AG04449 (cell line): Measurements from ENCODE around the gene EEPD1.
A peak's percentile ranks its signal among the peaks of the same experiment; 100 is the strongest.

ENCODE experiments used
- CTCF ChIA-PET: fragments of 350-600 bp; formaldehyde crosslinking; extraction: SDS; loops from one replicate; lab custom pipeline; 2021; ENCODE audit warnings: antibody characterized with exemption; lab: Yijun Ruan, JAX
- POLR2A ChIA-PET: fragments of 400-600, 350-600 bp; formaldehyde crosslinking; extraction: SDS; loops from one replicate; lab custom pipeline; 2020; ENCODE audit warnings: antibody characterized with exemption, inconsistent platforms; lab: Yijun Ruan, JAX
- DNase-seq: peaks from one replicate; pipeline ENCODE4 v3.0.0-alpha.2; 2010; ENCODE audit warnings: low read depth, low spot score
- H3K4me3 ChIP-seq: 2 replicates; pipeline ENCODE4 v1.5.1; 2011; ENCODE audit warnings: low read depth, mild to moderate bottlenecking, control low read depth, low read length
- TF ChIP-seq, protein P1 (sequence below): IDR thresholded peaks from one replicate; pipeline ENCODE4 v1.5.1; 2011; ENCODE audit warnings: mild to moderate bottlenecking, moderate library complexity, low read length, control low read depth, inconsistent platforms; ENCODE audit not compliant: insufficient read depth; ENCODE audit errors: missing control alignments

The EEPD1 gene

DNA sequence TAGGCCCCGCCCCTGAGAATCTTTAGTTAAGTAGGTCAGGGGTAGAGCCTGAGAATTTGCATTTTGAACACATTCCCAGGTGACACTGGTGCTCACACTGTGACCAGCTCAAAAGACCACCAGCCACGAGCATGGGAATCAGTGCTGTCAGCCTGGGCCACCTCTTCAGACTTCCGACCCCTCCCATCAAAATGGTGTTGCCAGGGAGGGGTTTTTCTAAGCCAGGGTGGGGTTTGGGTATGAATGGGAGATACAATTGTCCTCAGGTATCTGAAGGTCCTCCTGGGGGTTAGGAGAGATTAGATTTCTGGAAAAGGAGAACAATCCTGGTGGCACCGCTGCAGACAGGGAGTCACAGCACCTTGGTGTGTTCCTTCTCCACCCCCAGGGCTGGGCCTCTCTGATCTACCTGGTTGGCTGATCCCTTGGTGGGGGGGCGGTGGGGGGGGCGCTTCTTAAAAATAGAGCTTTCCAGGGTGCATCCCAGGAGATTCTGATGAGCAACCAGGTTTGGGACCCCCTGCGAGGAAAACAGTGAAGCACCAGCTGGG, 125.1 kb downstream of the EEPD1 start:
- TF ChIP-seq, protein P1, sequence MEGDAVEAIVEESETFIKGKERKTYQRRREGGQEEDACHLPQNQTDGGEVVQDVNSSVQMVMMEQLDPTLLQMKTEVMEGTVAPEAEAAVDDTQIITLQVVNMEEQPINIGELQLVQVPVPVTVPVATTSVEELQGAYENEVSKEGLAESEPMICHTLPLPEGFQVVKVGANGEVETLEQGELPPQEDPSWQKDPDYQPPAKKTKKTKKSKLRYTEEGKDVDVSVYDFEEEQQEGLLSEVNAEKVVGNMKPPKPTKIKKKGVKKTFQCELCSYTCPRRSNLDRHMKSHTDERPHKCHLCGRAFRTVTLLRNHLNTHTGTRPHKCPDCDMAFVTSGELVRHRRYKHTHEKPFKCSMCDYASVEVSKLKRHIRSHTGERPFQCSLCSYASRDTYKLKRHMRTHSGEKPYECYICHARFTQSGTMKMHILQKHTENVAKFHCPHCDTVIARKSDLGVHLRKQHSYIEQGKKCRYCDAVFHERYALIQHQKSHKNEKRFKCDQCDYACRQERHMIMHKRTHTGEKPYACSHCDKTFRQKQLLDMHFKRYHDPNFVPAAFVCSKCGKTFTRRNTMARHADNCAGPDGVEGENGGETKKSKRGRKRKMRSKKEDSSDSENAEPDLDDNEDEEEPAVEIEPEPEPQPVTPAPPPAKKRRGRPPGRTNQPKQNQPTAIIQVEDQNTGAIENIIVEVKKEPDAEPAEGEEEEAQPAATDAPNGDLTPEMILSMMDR: no peak
- H3K4me3 ChIP-seq: no peak overlapping the region
- CTCF ChIA-PET: interaction anchor here (0.6 to 2.3 kb wide), 5 partner anchors 11 to 160 kb away, joined by 3 to 9 read pairs (median 5); no protein-coding TSS in a partner anchor
- DNase-seq: no peak
- POLR2A ChIA-PET: no interaction called here

DNA sequence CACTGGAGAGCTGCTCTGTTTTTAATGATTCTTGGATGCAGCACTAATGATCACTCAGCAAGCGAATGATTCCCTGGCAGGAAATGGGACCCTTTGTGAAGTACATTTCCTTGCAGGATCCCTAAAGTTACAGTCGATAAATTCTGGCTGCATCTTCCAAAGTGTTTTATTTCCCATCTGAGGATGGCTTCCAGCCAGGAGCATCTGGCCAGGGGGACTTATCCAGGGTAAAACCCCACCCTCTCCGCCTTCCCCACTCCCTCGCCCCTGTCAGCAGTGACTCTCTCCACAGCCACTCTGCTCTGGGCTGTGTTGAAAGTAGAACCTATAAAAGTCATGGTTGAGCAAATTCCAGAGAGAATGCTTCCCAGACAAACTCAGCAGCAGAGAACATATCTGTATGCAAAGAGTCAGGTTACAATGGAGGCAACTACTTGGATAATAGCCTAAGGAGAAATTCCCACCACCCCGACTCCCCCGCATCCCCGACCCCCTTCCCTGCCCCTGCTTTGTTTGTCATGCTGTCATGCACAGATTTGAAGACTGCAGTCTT, 125.6 kb downstream of the EEPD1 start:
- TF ChIP-seq, protein P1: no peak
- POLR2A ChIA-PET: no interaction called here
- no peak overlapping the region for H3K4me3 ChIP-seq
- DNase-seq: peak; percentile 59
- CTCF ChIA-PET: interaction anchor here (0.6 to 2.3 kb wide), 4 partner anchors 11 to 161 kb away, joined by 3 to 9 read pairs (median 4); no protein-coding TSS in a partner anchor

DNA sequence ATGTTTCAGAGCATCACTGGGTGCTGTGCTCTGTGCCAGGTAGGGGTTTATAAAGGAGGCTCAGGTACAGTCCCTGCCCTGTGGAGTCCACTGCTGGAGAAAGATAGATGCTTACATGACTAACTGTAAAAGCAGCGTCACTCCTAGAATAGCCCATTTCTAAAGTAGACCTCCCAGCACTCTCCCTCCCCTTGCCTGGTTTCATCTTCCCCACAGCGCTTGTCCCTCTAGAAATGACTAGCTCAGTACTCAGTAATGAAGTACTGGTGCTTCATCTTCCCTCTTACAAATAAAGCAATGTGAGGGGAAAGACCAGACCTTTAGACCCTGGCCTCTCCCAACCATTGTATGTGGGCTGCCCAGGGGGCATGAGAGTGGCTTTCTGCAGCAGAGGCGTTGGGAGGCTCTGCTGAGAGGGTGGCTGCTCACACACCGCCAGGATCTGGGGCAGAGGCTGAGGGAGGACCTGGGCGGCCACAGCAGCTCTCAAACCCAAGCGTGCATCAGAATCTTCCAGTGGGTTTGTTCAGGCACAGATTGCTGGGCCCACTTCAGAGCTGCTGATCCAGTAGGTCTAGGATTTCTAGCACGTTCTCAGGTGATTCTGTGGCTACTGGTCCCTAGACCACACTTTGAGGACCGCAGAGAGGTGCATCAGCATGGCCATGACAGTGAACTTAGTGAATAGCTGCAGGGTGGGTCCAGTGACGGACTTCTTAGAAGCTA, 126.3 kb downstream of the EEPD1 start:
- CTCF ChIA-PET: interaction anchor here (0.9 to 5.8 kb wide), 6 partner anchors 11 to 303 kb away, joined by 3 to 39 read pairs (median 7); no protein-coding TSS in a partner anchor
- TF ChIP-seq, protein P1: no peak
- H3K4me3 ChIP-seq: no peak overlapping the region
- POLR2A ChIA-PET: no interaction called here
- no peak for DNase-seq

DNA sequence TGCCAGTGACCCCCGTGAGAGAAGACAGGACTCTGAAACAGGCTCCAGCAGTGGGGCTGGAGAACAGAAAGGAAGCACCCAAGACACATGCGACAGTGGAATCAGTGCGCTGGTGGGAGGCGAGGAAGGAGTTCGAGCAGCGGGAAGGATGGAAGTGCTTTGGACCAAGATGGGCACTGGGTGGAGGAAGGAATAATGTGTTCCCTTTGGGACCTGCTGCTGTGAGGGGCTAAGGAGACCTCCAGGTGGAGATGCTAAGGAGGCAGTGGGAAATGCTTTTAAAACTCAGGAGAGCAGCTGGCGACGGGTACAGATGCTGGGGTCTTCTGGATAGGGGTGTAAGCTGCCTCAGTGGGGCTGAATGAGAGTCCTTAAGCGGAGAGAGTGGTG, 126.9 kb downstream of the EEPD1 start:
- TF ChIP-seq, protein P1: no peak
- POLR2A ChIA-PET: no interaction called here
- H3K4me3 ChIP-seq: no peak overlapping the region
- CTCF ChIA-PET: interaction anchor here (0.9 to 5.8 kb wide), 6 partner anchors 11 to 304 kb away, joined by 3 to 39 read pairs (median 4); no protein-coding TSS in a partner anchor
- DNase-seq: no peak

DNA sequence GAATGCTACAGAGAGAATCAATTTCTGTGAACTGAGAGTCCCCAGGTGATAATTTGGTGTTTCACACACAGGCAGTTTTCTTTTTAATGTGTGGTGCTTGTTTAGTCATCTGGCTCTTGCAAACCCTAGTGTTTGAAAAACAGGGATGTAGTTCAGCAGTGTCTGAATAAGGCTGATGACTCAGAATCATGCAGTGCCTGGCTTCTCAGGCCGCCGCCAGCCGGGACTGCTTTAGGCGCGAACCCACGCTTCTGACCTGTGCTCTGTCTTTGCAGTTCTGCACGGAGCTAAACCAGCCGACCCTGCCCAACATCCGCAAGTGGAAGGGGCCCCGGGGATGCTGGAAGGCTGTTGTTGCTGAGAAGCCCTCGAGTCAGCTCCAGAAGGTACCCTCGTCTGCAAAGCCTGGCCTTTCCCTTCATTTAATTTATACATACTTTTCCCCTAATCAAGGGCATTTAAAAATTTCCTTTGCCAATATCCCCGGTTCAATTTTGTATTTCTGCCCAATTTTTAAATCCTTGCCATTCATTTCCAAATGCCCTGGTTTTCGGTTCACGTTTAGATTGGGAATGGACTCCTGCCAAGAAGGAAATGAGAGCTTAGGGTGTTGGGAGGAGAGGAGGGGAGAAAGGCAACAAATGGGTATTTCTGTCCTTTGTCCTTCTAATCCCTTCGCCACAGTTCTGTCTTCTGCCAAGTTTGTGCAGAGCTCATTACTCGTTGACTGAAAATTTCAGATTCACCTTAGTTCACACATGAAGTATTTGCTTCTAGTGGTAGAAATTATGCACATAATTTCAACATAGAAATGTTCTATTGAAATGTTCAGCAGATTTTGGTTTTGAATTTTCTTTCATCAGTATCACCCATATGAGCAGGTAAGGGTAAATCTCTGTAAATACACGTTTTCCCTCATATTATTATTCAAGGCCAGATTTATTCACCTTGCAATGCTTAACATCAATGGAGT, 128.1 kb downstream of the EEPD1 start:
- TF ChIP-seq, protein P1: no peak
- peak; percentile 52 for DNase-seq
- CTCF ChIA-PET: interaction anchor here (0.6 to 7.3 kb wide), 11 partner anchors 10 to 305 kb away, joined by 3 to 40 read pairs (median 4); no protein-coding TSS in a partner anchor
- POLR2A ChIA-PET: no interaction called here
- H3K4me3 ChIP-seq: peak overlapping the region; percentile 34
